NCI-H1436 (cell line): ENCODE data around the gene GLRB.
"Not testable (repeated sequence)": the region's sequence is repeated elsewhere in the genome, so short reads cannot be mapped to it uniquely, and the experiment has no call there.

Experiments
- DNase-seq: peaks from one replicate; lab custom pipeline; 2025; lab: John Stamatoyannopoulos, UW

The GLRB gene

DNA sequence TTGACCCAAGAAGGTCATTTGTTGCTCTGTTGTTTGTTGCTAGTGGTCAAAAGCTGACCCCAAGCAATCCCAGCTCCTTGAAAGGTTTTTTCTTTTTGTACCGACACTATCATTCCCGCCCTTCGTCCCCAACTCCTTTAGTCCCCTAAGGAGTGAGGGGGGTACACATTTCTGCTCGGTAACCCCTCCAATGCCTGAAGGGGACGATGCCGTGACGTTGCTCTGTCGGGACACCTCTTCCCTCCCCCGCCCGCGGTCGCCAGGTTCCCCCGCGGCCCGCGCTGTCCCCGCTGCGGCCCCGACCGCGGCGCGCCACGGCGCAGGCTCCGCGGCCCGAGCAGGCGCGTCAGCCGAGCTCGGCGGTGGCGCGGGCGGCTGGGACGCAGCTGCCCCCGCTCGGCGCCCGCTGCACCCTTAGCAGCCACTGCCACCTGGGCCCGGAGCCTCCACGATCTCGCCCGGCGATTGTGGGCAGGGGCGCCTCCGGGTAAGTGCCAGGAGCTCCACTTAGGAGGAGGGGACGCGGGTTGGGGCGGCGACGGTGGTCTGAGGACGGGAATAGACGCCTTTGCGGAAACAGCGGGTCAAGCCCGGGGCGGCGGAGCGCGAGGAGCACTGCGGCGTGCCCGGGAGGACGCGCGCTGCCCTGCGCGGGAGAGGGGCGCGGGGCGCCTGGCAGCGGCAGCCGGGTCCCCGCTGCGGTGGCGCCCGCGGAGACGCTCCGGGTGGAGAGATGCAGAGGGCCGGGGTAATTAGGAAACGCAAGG is at the start of gene GLRB:
GLRB (plus strand) TSS at position 340 of the 767 bp plus-strand sequence. CDS start 1,875 bp downstream, outside the sequence.
- DNase-seq = no peak

DNA sequence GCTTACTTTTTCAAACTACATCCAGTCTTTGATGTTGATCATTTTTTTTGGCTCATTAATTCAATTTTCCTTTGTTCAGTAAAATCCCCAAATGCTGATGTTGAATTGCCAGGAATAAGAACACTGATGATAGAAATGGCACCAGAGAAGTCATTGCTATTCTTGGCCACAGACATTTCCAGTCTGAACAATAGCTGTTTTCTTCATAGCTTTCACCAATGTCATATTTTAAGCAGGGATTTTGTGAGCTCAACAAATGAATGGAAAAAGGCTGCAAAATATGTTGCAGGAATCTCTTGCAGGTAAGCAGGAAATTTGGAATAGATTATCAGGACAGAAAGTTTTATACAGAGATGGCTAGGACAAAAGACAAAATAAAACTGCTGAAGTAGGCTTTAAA is 40.5 kb upstream of the GLRB start:
- no peak for DNase-seq

DNA sequence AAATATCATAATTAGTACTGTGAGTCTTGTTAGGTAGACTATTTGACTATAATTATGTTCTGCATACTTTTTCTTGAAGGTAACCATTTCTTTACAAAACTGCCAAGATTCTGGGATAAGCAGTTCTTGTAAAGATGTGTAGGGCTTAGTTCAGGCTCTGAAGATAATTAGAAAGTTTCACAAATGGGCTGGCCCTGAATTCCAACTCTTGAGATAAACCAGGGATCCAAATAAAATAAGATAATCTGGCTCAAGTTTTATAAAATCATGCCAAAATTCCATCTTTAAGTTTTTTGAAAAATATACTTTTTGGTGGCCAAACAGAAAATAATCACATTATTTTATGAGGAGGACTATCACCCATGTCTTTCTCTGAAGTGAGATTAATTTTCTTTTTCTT is 35.5 kb upstream of the GLRB start:
- DNase-seq = no peak

GRCh38 chr4:157043131-157043530 is 32.8 kb upstream of the GLRB start:
- DNase-seq = no peak

GRCh38 chr4:157045507-157046127 is 30.3 kb upstream of the GLRB start:
- DNase-seq = no peak

DNA sequence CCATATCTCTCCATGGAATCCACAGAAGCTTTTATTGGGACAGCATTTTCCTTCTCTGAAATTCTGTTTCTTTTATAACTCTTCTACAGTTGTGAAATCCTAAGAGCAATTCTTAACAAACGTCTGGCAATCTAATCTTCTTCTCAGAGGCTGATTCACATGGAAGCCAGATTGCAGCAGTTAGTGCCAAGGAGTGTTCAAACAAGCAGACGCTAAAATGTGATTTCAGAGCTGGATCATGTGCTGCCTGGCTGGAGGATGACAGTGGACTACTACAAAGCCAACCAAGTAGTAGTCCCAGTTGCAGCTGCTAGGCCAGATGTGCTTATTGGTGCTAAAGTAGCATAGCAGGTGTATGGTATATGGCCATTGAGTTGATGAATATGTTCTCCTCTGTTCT is 27.7 kb upstream of the GLRB start:
- DNase-seq = no peak

DNA sequence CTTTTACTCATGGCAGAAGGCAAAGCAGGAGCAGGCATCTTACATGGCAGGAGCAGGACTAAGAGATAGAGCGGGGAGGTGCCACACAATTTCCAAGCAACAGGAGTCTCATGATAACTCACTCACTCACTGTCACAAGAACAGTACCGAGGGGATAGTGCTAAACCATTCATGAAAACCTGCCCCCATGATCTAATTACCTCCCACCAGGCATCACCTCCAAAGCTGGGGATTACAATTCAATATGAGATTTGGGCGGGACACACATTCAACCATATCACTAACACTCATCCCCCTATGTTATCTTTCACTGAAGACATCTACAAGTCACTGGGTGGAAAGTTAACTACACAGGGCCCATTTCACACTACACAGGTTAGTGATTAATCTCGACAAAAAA is 25.4 kb upstream of the GLRB start:
- no peak for DNase-seq

DNA sequence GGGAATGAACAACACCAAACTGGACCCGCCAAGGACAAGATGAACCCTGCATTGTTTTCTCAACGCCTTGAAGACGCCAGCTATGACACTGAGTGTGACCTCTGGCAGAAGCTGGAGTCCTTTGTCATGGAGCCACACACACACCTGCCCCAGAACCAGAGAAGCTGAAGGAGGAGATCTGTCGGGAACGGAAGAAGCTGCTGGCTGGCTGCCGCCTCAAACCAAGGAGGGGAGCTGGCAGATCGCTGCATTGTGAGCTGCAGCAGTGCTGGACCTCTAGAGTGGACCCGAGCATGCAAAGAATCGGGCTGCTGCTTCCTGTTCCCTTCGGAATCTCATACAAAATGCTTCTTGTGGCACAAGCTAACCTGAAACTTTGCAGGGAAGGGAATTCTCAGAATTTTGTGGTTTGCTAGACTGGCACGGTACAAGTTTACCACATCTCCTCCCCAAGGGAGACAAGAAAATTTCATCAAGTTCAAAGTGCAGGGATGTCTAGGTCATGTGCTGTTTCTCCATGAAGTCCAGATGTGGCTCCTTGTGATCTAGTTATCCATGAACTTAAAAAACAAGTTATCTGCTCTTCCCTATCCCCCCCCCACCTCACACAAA is 23.4 kb upstream of the GLRB start:
- no peak for DNase-seq

- DNase-seq = no peak
These were observed 18.7 kb upstream of the GLRB start for GRCh38 chr4:157057218-157057617.

GRCh38 chr4:157058899-157059298 is 17.1 kb upstream of the GLRB start:
- not testable (repeated sequence) for DNase-seq

DNA sequence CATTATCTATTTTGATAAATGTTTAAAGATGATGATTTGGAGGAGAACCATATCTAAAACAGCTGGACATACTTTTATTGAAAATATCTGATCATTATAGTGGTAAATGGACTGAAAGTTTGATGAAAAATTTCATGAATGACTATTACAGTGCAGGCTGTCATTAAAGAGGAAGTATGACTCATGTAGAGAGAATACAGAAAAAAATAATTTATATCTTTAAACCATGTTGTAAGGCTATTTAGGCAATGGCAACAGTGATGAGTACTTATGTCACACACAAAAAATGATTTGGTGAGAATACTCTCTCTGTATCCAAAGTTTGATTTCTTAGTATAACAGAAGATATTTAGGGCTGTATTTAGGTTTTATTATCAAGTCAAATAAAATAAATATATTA is 3.9 kb upstream of the GLRB start:
- no peak for DNase-seq

- DNase-seq = no peak
These were observed 549 bp upstream of the GLRB start for GRCh38 chr4:157075401-157075800.

GRCh38 chr4:157076578-157076947 is 613 bp downstream of the GLRB start:
- no peak for DNase-seq

DNA sequence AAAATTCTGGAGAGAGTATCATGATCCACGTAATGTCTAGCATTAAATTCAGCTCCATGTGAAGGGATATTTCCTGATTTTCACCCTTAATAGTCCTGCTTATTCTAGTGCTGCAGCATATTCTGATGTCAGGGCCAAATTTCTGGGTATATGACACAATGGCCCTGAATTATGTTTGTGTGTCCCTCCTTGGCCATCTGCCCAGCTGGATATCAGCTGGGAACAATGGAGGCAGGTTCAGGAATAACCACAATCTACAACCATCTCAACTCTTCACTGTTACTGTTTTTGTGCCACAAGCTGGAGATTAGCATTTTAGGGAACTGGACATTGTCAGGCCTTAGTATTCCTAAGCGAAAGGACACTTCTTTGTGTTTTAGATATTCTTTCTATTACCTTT is 3.5 kb downstream of the GLRB start:
- no peak for DNase-seq

DNA sequence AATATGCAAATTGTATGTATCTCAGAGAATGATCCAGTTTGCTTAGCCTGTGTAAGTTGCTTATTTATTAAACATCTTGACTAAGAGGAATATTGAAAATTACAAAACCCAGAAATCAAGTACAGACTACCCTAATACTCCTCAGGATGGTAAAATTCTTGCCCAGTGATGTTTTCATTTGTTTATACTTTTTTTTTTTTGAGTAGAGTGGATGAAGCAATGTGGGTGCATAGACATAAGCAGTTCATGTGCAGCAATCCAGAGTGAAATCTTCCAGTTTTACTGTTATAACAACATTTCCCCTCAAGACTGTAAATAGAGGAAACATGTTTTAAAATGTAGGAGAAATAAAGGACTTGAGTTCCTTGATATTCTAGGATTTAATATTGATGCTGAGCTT is 4.7 kb downstream of the GLRB start:
- DNase-seq = no peak

DNA sequence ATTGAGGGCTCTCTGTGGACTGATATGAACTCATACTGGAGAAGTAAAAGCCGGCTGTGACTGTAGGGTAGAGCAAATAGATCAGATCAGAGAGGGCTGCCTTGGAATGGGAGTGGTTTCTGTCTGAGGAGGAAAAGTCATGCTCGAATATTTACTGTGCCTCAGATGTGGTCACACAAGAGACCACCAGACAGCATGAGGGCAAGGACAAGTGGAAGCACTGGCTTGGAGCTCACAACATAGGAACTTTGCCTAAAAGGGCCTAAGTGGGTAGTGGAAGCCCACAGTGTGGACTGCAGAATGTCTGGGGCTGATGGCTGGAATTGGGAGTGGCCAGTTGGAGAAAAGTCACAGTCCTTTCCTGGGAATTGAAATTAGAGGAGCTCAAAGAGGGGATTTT is 19.8 kb downstream of the GLRB start:
- DNase-seq = no peak

- DNase-seq = no peak
These were observed 20.5 kb downstream of the GLRB start for GRCh38 chr4:157096439-157096838.

DNA sequence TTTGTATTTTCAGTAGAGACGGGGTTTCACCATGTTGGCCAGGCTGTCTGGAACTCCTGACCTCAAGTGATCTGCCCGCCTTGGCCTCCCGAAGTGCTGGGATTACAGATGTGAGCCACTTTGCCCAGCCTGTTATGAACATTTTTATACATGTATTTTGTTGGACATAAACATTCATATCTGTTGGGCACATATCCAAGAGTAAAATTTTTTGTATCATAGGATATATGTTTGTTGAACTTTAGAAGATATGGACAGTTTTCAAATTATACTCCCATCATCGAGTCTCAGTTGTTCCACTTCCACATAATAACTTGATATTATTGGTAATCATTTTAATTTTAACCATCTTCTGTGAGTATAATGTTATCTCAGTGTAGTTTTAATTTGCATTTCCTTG is 23.6 kb downstream of the GLRB start:
- no peak for DNase-seq

DNA sequence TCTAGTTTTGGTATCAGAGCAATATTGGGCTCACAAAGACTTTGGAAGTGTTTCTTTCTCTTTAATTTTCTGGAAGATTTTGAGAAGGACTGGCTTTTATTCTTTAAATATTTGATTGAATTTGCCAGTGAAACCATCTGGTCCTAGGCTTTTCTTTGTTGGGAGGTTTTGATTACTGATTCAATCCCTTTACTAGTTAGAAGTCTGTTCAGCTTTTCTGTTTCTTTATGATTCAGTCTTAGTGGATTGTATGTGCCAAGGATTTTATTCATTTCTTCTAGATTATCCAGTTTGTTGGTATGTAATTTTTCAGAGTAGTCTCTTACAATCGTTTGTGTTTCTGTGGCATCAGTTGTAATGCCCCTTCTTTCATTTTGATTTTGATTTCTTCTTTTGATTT is 28.6 kb downstream of the GLRB start:
- no peak for DNase-seq

DNA sequence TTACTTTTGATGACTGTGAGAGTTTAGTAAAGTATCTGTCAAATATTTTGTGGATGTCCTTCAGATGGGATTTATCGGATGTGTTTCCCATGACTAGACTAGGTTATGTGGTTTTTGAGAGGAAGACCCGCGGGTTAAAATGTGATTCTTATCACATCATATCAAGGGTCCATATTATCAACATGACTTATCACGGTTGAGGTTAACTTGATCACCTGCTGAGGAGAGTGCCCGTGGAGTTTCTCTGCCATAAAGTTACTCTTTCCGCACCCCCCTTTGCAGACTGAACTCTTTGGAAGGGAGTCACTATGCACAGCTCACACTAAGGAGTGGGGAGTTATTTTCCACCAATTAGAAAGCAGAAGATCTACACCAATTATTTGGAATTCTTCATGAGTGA is 38.7 kb downstream of the GLRB start:
- no peak for DNase-seq

GRCh38 chr4:157115613-157116335 is 39.8 kb downstream of the GLRB start:
- no peak for DNase-seq

- no peak for DNase-seq
These were observed 45.5 kb downstream of the GLRB start for GRCh38 chr4:157121401-157121800.

DNA sequence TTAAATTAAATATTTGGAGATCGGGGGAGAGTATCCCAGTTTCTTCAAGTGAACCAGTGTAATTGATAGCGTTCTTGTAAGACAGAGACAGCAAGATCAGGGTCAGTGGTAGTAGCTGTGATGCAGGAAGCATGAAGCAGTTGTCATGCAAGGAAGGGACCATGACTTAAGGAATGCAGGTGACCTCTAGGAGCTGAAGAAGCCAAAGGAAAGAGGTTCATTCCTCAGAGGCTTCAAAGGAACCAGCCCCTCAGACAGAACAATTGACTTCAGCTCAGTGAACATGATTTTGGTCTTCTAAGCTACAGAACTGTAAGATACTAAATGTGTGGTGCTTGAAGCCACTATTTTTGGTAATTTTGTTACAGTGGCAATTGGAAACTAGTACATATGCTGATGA is 51.6 kb downstream of the GLRB start:
- no peak for DNase-seq
